Fibroblast of lung (primary cell): ENCODE data around the gene MALL. TPM values are rescaled to one million over a fixed set of nuclear protein-coding genes. Genes with fewer than 3 reads are reported as not detected.
"Not testable (repeated sequence)": the region's sequence is repeated elsewhere in the genome, so short reads cannot be mapped to it uniquely, and the experiment has no call there.

Experiments used
- DNase-seq, 2 donors: peaks; one replicate each; pipeline versions ENCODE4 v3.0.0 to v3.0.0-alpha.2; 2010; ENCODE audit warnings: low read depth in 2 of 2
- H2AFZ ChIP-seq: 2 replicates; pipeline ENCODE4 v1.5.1; 2012; ENCODE audit warnings: low read length, control low read depth, inconsistent platforms
- H3K27ac ChIP-seq: 2 replicates; pipeline ENCODE4 v1.5.1; 2011; ENCODE audit warnings: low read length, control low read depth; ENCODE audit not compliant: insufficient read depth
- H3K27me3 ChIP-seq: 2 replicates; pipeline ENCODE4 v1.5.1; 2011; ENCODE audit warnings: mild to moderate bottlenecking, low read length; ENCODE audit not compliant: control insufficient read depth, insufficient read depth
- H3K36me3 ChIP-seq: 2 replicates; pipeline ENCODE4 v1.5.1; 2011; ENCODE audit warnings: low read length; ENCODE audit not compliant: control insufficient read depth, insufficient read depth
- H3K4me1 ChIP-seq: 2 replicates; pipeline ENCODE4 v1.5.1; 2011; ENCODE audit warnings: low read length; ENCODE audit not compliant: control insufficient read depth, insufficient read depth; ENCODE audit errors: extremely low read depth
- H3K4me2 ChIP-seq: 2 replicates; pipeline ENCODE4 v1.5.1; 2011; ENCODE audit warnings: low read length, control low read depth; ENCODE audit not compliant: insufficient read depth; ENCODE audit errors: extremely low read depth
- H3K4me3 ChIP-seq, 4 experiments: fragments of 200-600 bp in 1 of 4; sonication (generic) in 1 of 4; replicated peaks in 1 of 4; 2 replicates each; pipeline ENCODE4 v1.5.1; 2011 to 2016; ENCODE audit warnings: low read length in 4 of 4, low read depth in 3 of 4, mild to moderate bottlenecking in 3 of 4, control low read depth in 2 of 4, inconsistent platforms in 1 of 4, mixed read lengths in 1 of 4; ENCODE audit not compliant: insufficient read depth in 1 of 4; ENCODE audit errors: control extremely low read depth in 1 of 4
- H3K79me2 ChIP-seq: 2 replicates; pipeline ENCODE4 v1.5.1; 2012; ENCODE audit warnings: mild to moderate bottlenecking, low read length, inconsistent platforms; ENCODE audit not compliant: control insufficient read depth, insufficient read depth
- H3K9ac ChIP-seq: 2 replicates; pipeline ENCODE4 v1.5.1; 2011; ENCODE audit warnings: mild to moderate bottlenecking, low read length, control low read depth; ENCODE audit not compliant: insufficient read depth
- H3K9me3 ChIP-seq: 2 replicates; pipeline ENCODE4 v1.5.1; 2012; ENCODE audit warnings: low read depth, low read length; ENCODE audit not compliant: control insufficient read depth, insufficient read depth
- H4K20me1 ChIP-seq: 2 replicates; pipeline ENCODE4 v1.5.1; 2011; ENCODE audit warnings: low read length; ENCODE audit not compliant: control insufficient read depth, insufficient read depth; ENCODE audit errors: extremely low read depth
- polyA plus RNA-seq, 2 donors: library from polyadenylated mRNA; depleted of rRNA in 1 of 2; stranded (reverse) in 1 of 2; unstranded in 1 of 2; fragments of >200 nt; gene quantifications; 2 replicates each; pipeline ENCODE4 v1.2.1, GENCODE V29; 2011 to 2012; ENCODE audit warnings: missing spikeins in 1 of 2
- total RNA-seq: library from RNA; depleted of rRNA; stranded (reverse); fragments of >200 nt; gene quantifications from 2 replicates; pipeline ENCODE4 v1.2.1, GENCODE V29; 2014

Gene MALL
- total and polyA plus RNA-seq, 2 donors (not counting 1 experiment from before 2014, with no cell fraction given), result 3.1 to 3.6 TPM

- not testable (repeated sequence) for H3K9me3 ChIP-seq, H4K20me1 ChIP-seq, H2AFZ ChIP-seq, DNase-seq, H3K4me3 ChIP-seq, H3K79me2 ChIP-seq, H3K4me2 ChIP-seq, H3K36me3 ChIP-seq, H3K27ac ChIP-seq, H3K4me1 ChIP-seq, H3K27me3 ChIP-seq, H3K9ac ChIP-seq
Measured at GRCh38 chr2:110041941-110042660, 73.5 kb downstream of the MALL start.

GRCh38 chr2:110037336-110037735, 78.3 kb downstream of the MALL start:
- not testable (repeated sequence) for H3K9ac ChIP-seq, H3K79me2 ChIP-seq, DNase-seq, H3K4me1 ChIP-seq, H3K36me3 ChIP-seq, H3K27ac ChIP-seq, H4K20me1 ChIP-seq, H3K27me3 ChIP-seq, H3K4me3 ChIP-seq, H2AFZ ChIP-seq, H3K9me3 ChIP-seq, H3K4me2 ChIP-seq

- not testable (repeated sequence) for H3K36me3 ChIP-seq, H3K9ac ChIP-seq, H4K20me1 ChIP-seq, H3K27me3 ChIP-seq, H2AFZ ChIP-seq, H3K9me3 ChIP-seq, H3K4me1 ChIP-seq, H3K4me3 ChIP-seq, H3K27ac ChIP-seq, DNase-seq, H3K79me2 ChIP-seq, H3K4me2 ChIP-seq
Measured at GRCh38 chr2:110035384-110035783, 80.2 kb downstream of the MALL start.

GRCh38 chr2:110034935-110035334, 80.7 kb downstream of the MALL start:
- H3K27ac ChIP-seq, DNase-seq, H3K4me3 ChIP-seq, H3K9ac ChIP-seq, H3K4me1 ChIP-seq, H3K4me2 ChIP-seq, H3K9me3 ChIP-seq, H3K36me3 ChIP-seq, H3K79me2 ChIP-seq, H3K27me3 ChIP-seq, H2AFZ ChIP-seq, H4K20me1 ChIP-seq: not testable (repeated sequence)

Other genes starting within 250 kb of the MALL start
- gene LIMS3, start 217.1 kb downstream of the MALL start, total RNA-seq, result 6.3 TPM in 1 of 2 replicates, not detected in the other
- 0.08 and 0.71 TPM in 2 replicates for gene LIMS3, start 217.1 kb downstream of the MALL start, polyA plus RNA-seq
- 5.0 and 5.6 TPM in 2 replicates for gene NPHP1, start 89.2 kb upstream of the MALL start, total RNA-seq
- gene NPHP1, start 89.2 kb upstream of the MALL start, polyA plus RNA-seq, result 3.7 and 5.1 TPM in 2 replicates
- gene MTLN, start 96.7 kb upstream of the MALL start, total RNA-seq, result 51.9 and 74.2 TPM in 2 replicates
- gene MTLN, start 96.7 kb upstream of the MALL start, polyA plus RNA-seq, result 12.3 and 14.4 TPM in 2 replicates